ENCODE results near the gene BAG1. TPM values are rescaled to one million over a fixed set of nuclear protein-coding genes. Genes with fewer than 3 reads are reported as not detected.

Gene BAG1
- total and polyA plus RNA-seq, 2 donors (not counting 1 experiment from before 2014, with no cell fraction given), result 19.7 to 60.2 TPM

DNA sequence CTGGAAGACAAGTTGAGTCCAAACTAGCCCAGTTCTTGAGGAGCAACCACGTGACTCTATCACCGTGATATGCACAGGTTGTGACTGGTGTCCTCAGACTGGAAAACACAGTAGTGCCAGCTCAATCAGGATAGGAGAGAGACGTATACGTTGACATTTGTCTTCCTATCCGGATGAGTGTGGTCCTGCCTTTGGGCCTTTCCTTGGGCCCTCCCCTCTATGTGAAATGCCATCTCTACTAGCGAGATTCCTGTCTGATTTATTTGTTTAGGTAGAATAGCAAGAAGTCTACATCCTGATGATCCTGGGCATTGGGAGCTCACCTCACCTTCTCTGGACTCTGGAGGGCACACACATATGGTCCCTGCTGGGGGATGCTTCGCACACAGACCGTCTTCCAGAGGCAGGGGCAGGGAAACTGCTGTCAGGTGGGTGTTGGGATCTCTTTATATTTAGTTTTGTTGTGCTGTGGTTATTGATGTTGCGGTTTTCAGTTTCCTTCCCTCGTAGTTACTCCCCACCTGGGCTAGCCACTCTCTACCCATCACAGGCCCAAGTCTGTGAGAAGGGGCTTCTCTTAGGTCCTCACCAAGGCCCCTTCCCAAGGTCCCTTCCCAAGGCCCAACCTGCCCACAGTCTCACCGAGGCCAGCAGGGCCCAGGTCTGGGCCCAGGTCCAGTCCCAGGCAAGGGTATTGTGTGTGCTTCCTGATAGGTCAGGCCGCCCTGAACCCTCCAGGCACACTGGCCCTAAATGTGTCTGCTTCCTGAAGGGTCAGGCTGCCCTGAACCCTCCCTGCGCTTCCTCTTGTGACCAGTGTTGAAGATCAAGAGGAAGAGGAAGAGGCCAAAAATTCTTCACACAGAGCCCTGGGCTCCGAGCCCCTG, 43.6 kb downstream of the BAG1 start:
- peak overlapping the region; percentile 47 for H3K4me2 ChIP-seq (replicated peaks; ENCODE audit: low read depth, low read length, poor library complexity, severe bottlenecking)
- no peak overlapping the region for H3K4me3 ChIP-seq (ENCODE audit: control extremely low read depth in 1 of 5, extremely low read depth in 1 of 5, insufficient read depth in 1 of 5, low read depth in 2 of 5, low read length in 4 of 5)
- peaks cover 18 to 32% of the 10 kb centered on the region in 2 donors for H3K4me1 ChIP-seq (ENCODE audit: control insufficient read depth in 2 of 2, insufficient read depth in 2 of 2, low read length in 2 of 2)
- no peaks in the 10 kb centered on the region for H3K9me3 ChIP-seq (ENCODE audit: control extremely low read depth in 1 of 3, control insufficient read depth in 2 of 3, insufficient read depth in 1 of 3, low read length in 2 of 3)
- H3K79me2 ChIP-seq (ENCODE audit: control insufficient read depth, insufficient read depth, low read length), result no peaks in the 10 kb centered on the region
- H3K4me3 Mint-ChIP-seq, result peak overlapping the region; percentile 2
- TF ChIP-seq, protein P1, sequence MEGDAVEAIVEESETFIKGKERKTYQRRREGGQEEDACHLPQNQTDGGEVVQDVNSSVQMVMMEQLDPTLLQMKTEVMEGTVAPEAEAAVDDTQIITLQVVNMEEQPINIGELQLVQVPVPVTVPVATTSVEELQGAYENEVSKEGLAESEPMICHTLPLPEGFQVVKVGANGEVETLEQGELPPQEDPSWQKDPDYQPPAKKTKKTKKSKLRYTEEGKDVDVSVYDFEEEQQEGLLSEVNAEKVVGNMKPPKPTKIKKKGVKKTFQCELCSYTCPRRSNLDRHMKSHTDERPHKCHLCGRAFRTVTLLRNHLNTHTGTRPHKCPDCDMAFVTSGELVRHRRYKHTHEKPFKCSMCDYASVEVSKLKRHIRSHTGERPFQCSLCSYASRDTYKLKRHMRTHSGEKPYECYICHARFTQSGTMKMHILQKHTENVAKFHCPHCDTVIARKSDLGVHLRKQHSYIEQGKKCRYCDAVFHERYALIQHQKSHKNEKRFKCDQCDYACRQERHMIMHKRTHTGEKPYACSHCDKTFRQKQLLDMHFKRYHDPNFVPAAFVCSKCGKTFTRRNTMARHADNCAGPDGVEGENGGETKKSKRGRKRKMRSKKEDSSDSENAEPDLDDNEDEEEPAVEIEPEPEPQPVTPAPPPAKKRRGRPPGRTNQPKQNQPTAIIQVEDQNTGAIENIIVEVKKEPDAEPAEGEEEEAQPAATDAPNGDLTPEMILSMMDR (IDR thresholded peaks at IDR 0.05), result no peak
- no peak for TF ChIP-seq EZH2 (IDR thresholded peaks at IDR 0.05; ENCODE audit: borderline replicate concordance, insufficient read depth, low read depth, low read length, poor library complexity, severe bottlenecking)
- H3K27ac ChIP-seq (ENCODE audit: low read length in 2 of 2), result peak overlapping the region in 1 of 2 donors; percentile 33
- DNase-seq (no peak), ATAC-seq (ENCODE audit: low read depth) (no peak)
- peaks cover 33% of the 10 kb centered on the region for H3K4me1 Mint-ChIP-seq
- no peaks in the 10 kb centered on the region for H4K20me1 ChIP-seq (ENCODE audit: control insufficient read depth, insufficient read depth, low read length, poor library complexity, severe bottlenecking)
- intact Hi-C loops (cut with micrococcal nuclease), result loop anchor here (1.0 to 10.0 kb wide), 2 partner anchors 140 to 636 kb away; no protein-coding TSS in a partner anchor
- no peaks in the 10 kb centered on the region for H3K9me3 Mint-ChIP-seq (ENCODE audit: insufficient read depth)
- no peaks in the 10 kb centered on the region for H3K36me3 ChIP-seq (replicated peaks in 1 of 2; ENCODE audit: control extremely low read depth in 1 of 2, control insufficient read depth in 1 of 2, extremely low read depth in 1 of 2, insufficient read depth in 2 of 2, low read length in 1 of 2)
- H2AFZ ChIP-seq (ENCODE audit: insufficient read depth, low read depth, low read length, poor library complexity, severe bottlenecking), result peak overlapping the region; percentile 36
- POLR2A ChIA-PET, result no interaction called here
- WGBS (ENCODE audit: insufficient coverage), result 86% methylated on average over 7 of the region's 14 CpGs
- H3K27me3 ChIP-seq (replicated peaks in 1 of 4; ENCODE audit: control extremely low read depth in 1 of 4, control insufficient read depth in 3 of 4, insufficient read depth in 4 of 4, low read length in 3 of 4), result no peaks in the 10 kb centered on the region
- H3K27ac Mint-ChIP-seq, result peak overlapping the region; percentile 59
- no peaks in the 10 kb centered on the region for H3K27me3 Mint-ChIP-seq
- H3K9ac ChIP-seq (ENCODE audit: low read length), result peak overlapping the region; percentile 17
- CTCF ChIA-PET, result interaction anchor here (1.1 kb wide), 1 partner anchor 95 kb away, joined by 3 read pairs; no protein-coding TSS in a partner anchor

Data from B cell (primary cell).